Fibroblast of lung (primary cell): Measurements from ENCODE around the gene CIITA.

Experiments used
- CTCF ChIP-seq, 2 donors: IDR thresholded peaks in 1 of 2; conservative IDR thresholded peaks in 1 of 2; 1 replicate in 1 of 2; 2 replicates in 1 of 2; pipeline ENCODE4 v1.5.1; 2011 to 2012; ENCODE audit warnings: low read length in 2 of 2, control low read depth in 1 of 2, inconsistent platforms in 1 of 2, low read depth in 1 of 2, mild to moderate bottlenecking in 1 of 2
- EZH2 ChIP-seq: IDR thresholded peaks from 2 replicates; pipeline ENCODE4 v1.5.1; 2012; ENCODE audit warnings: low read length, control low read depth, mild to moderate bottlenecking; ENCODE audit errors: missing control alignments

GRCh38 chr16:10931134-10931533 is 54.1 kb downstream of the CIITA start:
- TF ChIP-seq EZH2 = no peak
- TF ChIP-seq CTCF (conservative IDR thresholded peaks at IDR 0.05 in 1 of 2, IDR thresholded peaks at IDR 0.05 in 1 of 2; ENCODE audit: low read depth in 1 of 2, low read length in 2 of 2) = no peak
